NCI-H1694 (cell line): ENCODE data around the gene USP1.

Experiments
- DNase-seq: peaks from one replicate; lab custom pipeline; 2025; lab: John Stamatoyannopoulos, UW

The USP1 gene

DNA sequence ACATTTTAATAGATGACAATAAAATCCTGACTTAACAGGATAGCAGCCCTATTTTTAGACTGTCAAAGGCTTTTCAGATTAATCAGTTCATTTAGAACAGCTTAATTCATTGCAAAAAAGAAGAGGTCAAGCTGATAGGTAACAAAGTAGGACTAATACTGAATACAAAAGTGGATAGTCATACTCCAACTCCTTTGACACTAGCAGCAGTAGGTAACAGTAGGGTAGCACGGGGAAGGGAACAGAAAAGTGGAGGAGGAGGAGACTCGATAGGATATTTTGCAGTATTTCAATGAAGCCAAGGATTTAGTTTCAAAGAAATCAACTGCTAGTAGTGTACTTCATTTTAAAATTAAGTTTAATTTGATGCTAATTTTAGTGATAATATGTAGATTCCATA is 51.1 kb downstream of the USP1 start:
- DNase-seq, result no peak

DNA sequence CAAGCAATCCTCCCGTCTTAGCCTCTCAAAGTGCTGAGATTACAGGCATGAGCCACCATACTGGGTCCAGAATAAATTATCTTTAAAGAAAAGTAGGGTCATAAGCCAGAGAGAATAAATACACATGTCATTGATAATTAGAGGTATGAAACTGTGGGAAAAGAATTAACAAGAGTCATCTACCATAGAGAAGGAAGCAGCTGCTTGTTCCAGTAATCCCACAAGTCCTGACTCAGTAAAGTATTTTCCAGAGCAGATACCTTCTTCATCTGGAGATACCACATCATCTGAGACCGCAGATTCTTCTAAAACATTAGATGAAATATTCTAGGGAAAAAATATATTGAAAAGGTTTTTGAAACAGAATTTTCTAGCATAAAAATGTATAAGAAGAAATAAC is 55.7 kb downstream of the USP1 start:
- no peak for DNase-seq

DNA sequence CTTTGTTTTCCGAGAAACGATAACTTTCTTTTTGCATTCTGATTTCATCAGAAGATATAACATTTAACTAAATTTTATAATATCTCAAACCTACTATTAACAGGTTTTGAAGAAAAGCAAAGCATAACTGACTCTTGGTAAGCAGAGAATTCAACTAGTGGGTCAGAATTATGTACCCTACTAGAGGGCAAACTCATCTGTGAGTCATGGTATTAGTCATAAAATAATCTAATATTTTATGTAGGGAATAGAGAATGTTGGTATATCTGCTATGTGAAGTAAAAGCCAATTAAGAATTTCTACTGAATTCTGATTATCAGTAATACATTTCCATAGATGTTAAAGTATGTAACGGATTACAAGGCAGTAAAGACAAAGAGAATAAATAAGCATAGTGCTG is 56.8 kb downstream of the USP1 start:
- no peak for DNase-seq

GRCh38 chr1:62494137-62494536 is 57.3 kb downstream of the USP1 start:
- DNase-seq, result no peak

DNA sequence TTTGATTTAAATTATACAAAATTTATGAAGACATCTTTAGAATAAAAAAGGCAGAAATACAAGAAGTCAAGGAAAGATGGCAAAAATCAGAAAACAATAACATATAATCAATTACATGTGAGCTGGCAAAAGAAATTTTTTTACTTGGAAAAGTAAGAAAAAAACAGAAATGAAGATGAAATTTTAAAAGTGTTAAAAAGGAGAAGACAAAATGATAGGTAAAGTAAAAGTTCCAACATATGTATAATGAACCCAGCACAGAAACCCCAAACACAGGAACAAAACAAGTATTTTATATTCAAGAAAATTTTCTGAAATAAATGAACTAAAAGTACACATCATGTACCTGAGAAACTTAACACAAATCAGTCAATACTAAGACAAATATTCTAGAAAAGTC is 63.4 kb downstream of the USP1 start:
- DNase-seq, result no peak
